ENCODE measurements around the gene ITK.

The ITK gene

GRCh38 chr5:157222506-157223230, 42.0 kb downstream of the ITK start:
- H2AFZ ChIP-seq (ENCODE audit: low read depth, low read length): no peak overlapping the region
- ATAC-seq (ENCODE audit: insufficient read depth, low read depth) (peak; percentile 55; the same call in 2 of the 3 replicates), DNase-seq (no peak)
- H3K79me2 ChIP-seq (ENCODE audit: insufficient read depth, low read length): peaks cover 4% of the 10 kb centered on the region
- H4K20me1 ChIP-seq (ENCODE audit: insufficient read depth, low read length): no peaks in the 10 kb centered on the region
- peak overlapping the region; percentile 56 for H3K27ac ChIP-seq (ENCODE audit: low read length)
- H3K9me3 ChIP-seq (ENCODE audit: insufficient read depth, low read length, severe bottlenecking): no peaks in the 10 kb centered on the region
- peaks cover 8% of the 10 kb centered on the region for H3K4me1 ChIP-seq (ENCODE audit: insufficient read depth, low read length)
- no peak overlapping the region for H3K4me3 ChIP-seq (ENCODE audit: low read depth in 1 of 2, low read length in 2 of 2)
- no peak for TF ChIP-seq EZH2 (IDR thresholded peaks at IDR 0.05; ENCODE audit: borderline replicate concordance, low read depth, low read length, severe bottlenecking)
- H3K4me2 ChIP-seq (ENCODE audit: insufficient read depth, low read length): no peak overlapping the region
- H3K9ac ChIP-seq (ENCODE audit: low read depth, low read length): no peak overlapping the region
- peaks cover 95% of the 10 kb centered on the region for H3K36me3 ChIP-seq (ENCODE audit: insufficient read depth, low read length)
- no peaks in the 10 kb centered on the region for H3K27me3 ChIP-seq (ENCODE audit: insufficient read depth, low read length, poor library complexity)

- no peaks in the 10 kb centered on the region; the same call in 1 of the 2 replicates for H3K79me2 ChIP-seq (ENCODE audit: insufficient read depth, low read length)
- no peak for DNase-seq
- H2AFZ ChIP-seq (ENCODE audit: low read depth, low read length): no peak overlapping the region
- ATAC-seq (ENCODE audit: insufficient read depth, low read depth): no peak
- no peak overlapping the region for H3K4me3 ChIP-seq (ENCODE audit: low read depth in 1 of 2, low read length in 2 of 2)
- TF ChIP-seq CTCF (IDR thresholded peaks at IDR 0.05; ENCODE audit: borderline replicate concordance, extremely low read depth, low read length, poor library complexity, severe bottlenecking): no peak
- no peak for TF ChIP-seq EZH2 (IDR thresholded peaks at IDR 0.05; ENCODE audit: borderline replicate concordance, low read depth, low read length, severe bottlenecking)
- H3K9me3 ChIP-seq (ENCODE audit: insufficient read depth, low read length, severe bottlenecking): no peaks in the 10 kb centered on the region
- no peak overlapping the region for H3K9ac ChIP-seq (ENCODE audit: low read depth, low read length)
- H4K20me1 ChIP-seq (ENCODE audit: insufficient read depth, low read length): no peaks in the 10 kb centered on the region
- no peaks in the 10 kb centered on the region; the same call in 1 of the 2 replicates for H3K4me1 ChIP-seq (ENCODE audit: insufficient read depth, low read length)
- peaks cover 96% of the 10 kb centered on the region for H3K36me3 ChIP-seq (ENCODE audit: insufficient read depth, low read length)
- no peaks in the 10 kb centered on the region for H3K27me3 ChIP-seq (ENCODE audit: insufficient read depth, low read length, poor library complexity)
- no peak overlapping the region for H3K27ac ChIP-seq (ENCODE audit: low read length)
- H3K4me2 ChIP-seq (ENCODE audit: insufficient read depth, low read length): no peak overlapping the region
Measured at GRCh38 chr5:157225469-157226422, 45.1 kb downstream of the ITK start.

- Histone ChIP-seq H3K79me2 (ENCODE audit: insufficient read depth, low read length) (no peaks in the 10 kb centered on the region), H3K36me3 (ENCODE audit: insufficient read depth, low read length) (peaks cover 97% of the 10 kb centered on the region), H3K4me3 (ENCODE audit: low read depth in 1 of 2, low read length in 2 of 2) (no peak overlapping the region), H3K9me3 (ENCODE audit: insufficient read depth, low read length, severe bottlenecking) (no peaks in the 10 kb centered on the region), H3K27ac (ENCODE audit: low read length) (no peak overlapping the region), H2AFZ (ENCODE audit: low read depth, low read length) (no peak overlapping the region), H3K27me3 (ENCODE audit: insufficient read depth, low read length, poor library complexity) (no peaks in the 10 kb centered on the region), H4K20me1 (ENCODE audit: insufficient read depth, low read length) (no peaks in the 10 kb centered on the region), H3K4me2 (ENCODE audit: insufficient read depth, low read length) (no peak overlapping the region), H3K9ac (ENCODE audit: low read depth, low read length) (no peak overlapping the region), H3K4me1 (ENCODE audit: insufficient read depth, low read length) (no peaks in the 10 kb centered on the region)
- no peak for TF ChIP-seq CTCF (IDR thresholded peaks at IDR 0.05; ENCODE audit: borderline replicate concordance, extremely low read depth, low read length, poor library complexity, severe bottlenecking)
- TF ChIP-seq EZH2 (IDR thresholded peaks at IDR 0.05; ENCODE audit: borderline replicate concordance, low read depth, low read length, severe bottlenecking): no peak
- DNase-seq (no peak), ATAC-seq (ENCODE audit: insufficient read depth, low read depth) (no peak)
Measured at GRCh38 chr5:157230610-157231009, 50.0 kb downstream of the ITK start.

- TF ChIP-seq EZH2 (IDR thresholded peaks at IDR 0.05; ENCODE audit: borderline replicate concordance, low read depth, low read length, severe bottlenecking) (no peak), CTCF (IDR thresholded peaks at IDR 0.05; ENCODE audit: borderline replicate concordance, extremely low read depth, low read length, poor library complexity, severe bottlenecking) (no peak)
Measured at GRCh38 chr5:157232706-157233105, 52.1 kb downstream of the ITK start.

More at GRCh38 chr5:157232706-157233105, 52.1 kb downstream of the ITK start:
- no peak overlapping the region for H3K4me3 ChIP-seq (ENCODE audit: low read depth in 1 of 2, low read length in 2 of 2)
- H3K79me2 ChIP-seq (ENCODE audit: insufficient read depth, low read length): no peaks in the 10 kb centered on the region
- H3K4me1 ChIP-seq (ENCODE audit: insufficient read depth, low read length): no peaks in the 10 kb centered on the region
- DNase-seq: no peak
- H3K4me2 ChIP-seq (ENCODE audit: insufficient read depth, low read length): no peak overlapping the region
- no peaks in the 10 kb centered on the region for H3K27me3 ChIP-seq (ENCODE audit: insufficient read depth, low read length, poor library complexity)
- H3K27ac ChIP-seq (ENCODE audit: low read length): 0 out of 2 replicates have a peak overlapping the region, but pooled peaks have one; percentile 15
- peaks cover 98% of the 10 kb centered on the region for H3K36me3 ChIP-seq (ENCODE audit: insufficient read depth, low read length)
- H3K9ac ChIP-seq (ENCODE audit: low read depth, low read length): no peak overlapping the region
- H4K20me1 ChIP-seq (ENCODE audit: insufficient read depth, low read length): no peaks in the 10 kb centered on the region
- no peak overlapping the region for H2AFZ ChIP-seq (ENCODE audit: low read depth, low read length)
- no peaks in the 10 kb centered on the region for H3K9me3 ChIP-seq (ENCODE audit: insufficient read depth, low read length, severe bottlenecking)
- no peak for ATAC-seq (ENCODE audit: insufficient read depth, low read depth)

Data from DND-41 (cell line).